Epithelial cell of esophagus (primary cell): Measurements from ENCODE around the gene ASNSD1.

Experiments used
- DNase-seq: peaks from one replicate; pipeline ENCODE4 v3.0.0; 2010; ENCODE audit warnings: low read depth
- H3K4me3 ChIP-seq: 2 replicates; pipeline ENCODE4 v1.5.1; 2011; ENCODE audit warnings: mild to moderate bottlenecking, low read length, control low read depth
- CTCF ChIP-seq: IDR thresholded peaks from 2 replicates; pipeline ENCODE4 v1.5.1; 2011; ENCODE audit warnings: low read depth, mild to moderate bottlenecking, low read length, control low read depth, inconsistent platforms; ENCODE audit not compliant: insufficient read depth; ENCODE audit errors: missing control alignments

The ASNSD1 gene

GRCh38 chr2:189623049-189623448 lies 38.2 kb upstream of the ASNSD1 start:
- no peak overlapping the region for H3K4me3 ChIP-seq
- no peak for DNase-seq
- no peak for TF ChIP-seq CTCF

GRCh38 chr2:189624648-189625355 lies 36.5 kb upstream of the ASNSD1 start:
- TF ChIP-seq CTCF, result no peak
- no peak overlapping the region for H3K4me3 ChIP-seq
- peak; percentile 32 for DNase-seq

GRCh38 chr2:189625636-189626035 lies 35.6 kb upstream of the ASNSD1 start:
- TF ChIP-seq CTCF, result no peak
- DNase-seq, result no peak
- no peak overlapping the region for H3K4me3 ChIP-seq

GRCh38 chr2:189627789-189628188 lies 33.5 kb upstream of the ASNSD1 start:
- no peak for TF ChIP-seq CTCF
- no peak overlapping the region for H3K4me3 ChIP-seq
- DNase-seq, result no peak

GRCh38 chr2:189628817-189629530 lies 32.3 kb upstream of the ASNSD1 start:
- peak; percentile 64 for DNase-seq
- TF ChIP-seq CTCF, result peak; percentile 20
- H3K4me3 ChIP-seq, result no peak overlapping the region

GRCh38 chr2:189629531-189630453 lies 31.5 kb upstream of the ASNSD1 start:
- H3K4me3 ChIP-seq, result no peak overlapping the region
- no peak for DNase-seq
- TF ChIP-seq CTCF, result no peak
